Measurements from ENCODE around the gene TNIK.
A peak's percentile ranks its signal among the peaks of the same experiment; 100 is the strongest.

TNIK gene

DNA sequence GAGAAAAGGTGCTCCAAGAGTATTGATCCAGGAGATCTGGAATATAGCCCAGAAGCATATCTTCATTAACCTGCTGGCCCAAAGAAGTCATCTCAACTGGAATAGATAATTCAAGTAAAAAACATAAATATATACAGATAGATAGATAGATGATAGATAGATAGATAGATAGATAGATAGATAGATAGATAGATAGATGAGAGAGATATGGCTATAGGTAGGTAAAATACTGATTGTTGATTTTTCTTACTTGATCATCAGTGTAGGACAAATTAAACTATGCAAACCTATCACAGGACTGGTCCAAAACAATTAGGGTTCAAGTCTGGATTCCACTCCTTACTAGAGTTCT lies 83.6 kb downstream of the TNIK start:
- no peak overlapping the region for H3K4me3 ChIP-seq (ENCODE audit: low read depth, low read length)
- TF ChIP-seq, protein P1, sequence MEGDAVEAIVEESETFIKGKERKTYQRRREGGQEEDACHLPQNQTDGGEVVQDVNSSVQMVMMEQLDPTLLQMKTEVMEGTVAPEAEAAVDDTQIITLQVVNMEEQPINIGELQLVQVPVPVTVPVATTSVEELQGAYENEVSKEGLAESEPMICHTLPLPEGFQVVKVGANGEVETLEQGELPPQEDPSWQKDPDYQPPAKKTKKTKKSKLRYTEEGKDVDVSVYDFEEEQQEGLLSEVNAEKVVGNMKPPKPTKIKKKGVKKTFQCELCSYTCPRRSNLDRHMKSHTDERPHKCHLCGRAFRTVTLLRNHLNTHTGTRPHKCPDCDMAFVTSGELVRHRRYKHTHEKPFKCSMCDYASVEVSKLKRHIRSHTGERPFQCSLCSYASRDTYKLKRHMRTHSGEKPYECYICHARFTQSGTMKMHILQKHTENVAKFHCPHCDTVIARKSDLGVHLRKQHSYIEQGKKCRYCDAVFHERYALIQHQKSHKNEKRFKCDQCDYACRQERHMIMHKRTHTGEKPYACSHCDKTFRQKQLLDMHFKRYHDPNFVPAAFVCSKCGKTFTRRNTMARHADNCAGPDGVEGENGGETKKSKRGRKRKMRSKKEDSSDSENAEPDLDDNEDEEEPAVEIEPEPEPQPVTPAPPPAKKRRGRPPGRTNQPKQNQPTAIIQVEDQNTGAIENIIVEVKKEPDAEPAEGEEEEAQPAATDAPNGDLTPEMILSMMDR (conservative IDR thresholded peaks at IDR 0.05; ENCODE audit: low read depth, low read length) = no peak
- DNase-seq (ENCODE audit: low read depth) = no peak

GRCh38 chr3:171375666-171376595 lies 84.3 kb downstream of the TNIK start:
- DNase-seq (ENCODE audit: low read depth) = peak; percentile 85
- no peak overlapping the region for H3K4me3 ChIP-seq (ENCODE audit: low read depth, low read length)
- TF ChIP-seq, protein P1 (conservative IDR thresholded peaks at IDR 0.05; ENCODE audit: low read depth, low read length) = no peak

DNA sequence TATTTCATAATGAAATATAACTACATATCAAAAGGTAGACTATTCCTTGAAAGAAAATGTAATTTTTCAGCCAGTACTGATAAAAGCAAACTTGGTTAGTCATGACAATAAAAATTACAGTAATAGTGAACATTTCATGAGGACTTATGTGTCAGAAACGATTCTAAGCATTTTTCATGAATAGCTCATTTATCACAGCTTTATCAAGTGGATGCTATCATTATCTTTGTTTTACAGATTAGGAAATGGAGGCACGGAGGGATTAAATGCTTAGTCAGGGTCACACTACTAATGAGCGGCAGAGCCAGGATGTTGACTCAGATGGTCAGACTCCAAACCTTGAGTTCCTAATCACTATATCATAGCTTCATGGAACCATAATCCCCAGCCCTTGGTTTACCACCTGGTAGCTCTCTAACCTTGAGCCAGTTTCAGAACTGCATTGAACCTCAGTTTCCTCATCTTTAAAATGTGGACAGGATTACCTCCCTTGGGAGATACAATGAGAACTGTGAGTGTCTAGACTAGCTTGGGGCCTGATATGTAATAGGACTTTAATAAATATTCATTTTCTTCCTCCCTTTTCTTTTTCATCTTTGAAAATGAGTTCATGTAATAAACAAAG lies 85.4 kb downstream of the TNIK start:
- H3K4me3 ChIP-seq (ENCODE audit: low read depth, low read length) = no peak overlapping the region
- TF ChIP-seq, protein P1 (conservative IDR thresholded peaks at IDR 0.05; ENCODE audit: low read depth, low read length) = no peak
- peak; percentile 66 for DNase-seq (ENCODE audit: low read depth)

- no peak overlapping the region for H3K4me3 ChIP-seq (ENCODE audit: low read depth, low read length)
- peak; percentile 32 for DNase-seq (ENCODE audit: low read depth)
- TF ChIP-seq, protein P1 (conservative IDR thresholded peaks at IDR 0.05; ENCODE audit: low read depth, low read length) = no peak
These were observed 85.9 kb downstream of the TNIK start for GRCh38 chr3:171374260-171374659.

- TF ChIP-seq, protein P1 (conservative IDR thresholded peaks at IDR 0.05; ENCODE audit: low read depth, low read length) = no peak
- H3K4me3 ChIP-seq (ENCODE audit: low read depth, low read length) = no peak overlapping the region
- no peak for DNase-seq (ENCODE audit: low read depth)
These were observed 86.5 kb downstream of the TNIK start for GRCh38 chr3:171373711-171374110.

GRCh38 chr3:171372694-171373093 lies 87.5 kb downstream of the TNIK start:
- H3K4me3 ChIP-seq (ENCODE audit: low read depth, low read length) = no peak overlapping the region
- DNase-seq (ENCODE audit: low read depth) = peak; percentile 17
- TF ChIP-seq, protein P1 (conservative IDR thresholded peaks at IDR 0.05; ENCODE audit: low read depth, low read length) = no peak

All from choroid plexus epithelial cell (primary cell).